Endothelial cell of umbilical vein (primary cell): ENCODE data around the gene MAP3K19. TPM values are rescaled to one million over a fixed set of nuclear protein-coding genes. Genes with fewer than 3 reads are reported as not detected.
A peak's percentile ranks its signal among the peaks of the same experiment; 100 is the strongest.

Experiments used
- BruUV-seq: library from RNA; stranded (reverse); fragments of 400-500 nt; replicated peaks from 2 replicates; lab custom pipeline; 2021; lab: Mats Ljungman, UMichigan
- CTCF ChIA-PET: fragments of 300-600, 350-600 bp; sonication (Branson Sonifier 250); formaldehyde crosslinking; loops from one replicate; lab custom pipeline; 2021; ENCODE audit warnings: antibody characterized with exemption, inconsistent platforms; lab: Charles Lee
- POLR2A ChIA-PET: fragments of 300-600, 350-600 bp; sonication (Branson Sonifier 250); formaldehyde crosslinking; loops from one replicate; lab custom pipeline; 2021; ENCODE audit warnings: antibody characterized with exemption, inconsistent platforms; lab: Charles Lee
- DNase-seq: peaks from one replicate; pipeline ENCODE4 v3.0.0-alpha.2; 2011; ENCODE audit warnings: low read depth, low spot score
- FAIRE-seq: peaks from 2 replicates; lab custom pipeline; 2011; peaks lifted over from hg19 to GRCh38; lab: Jason Lieb, UNC
- H2AFZ ChIP-seq: 2 replicates; pipeline ENCODE4 v1.6.0; 2012; ENCODE audit warnings: low read depth, low read length, control low read depth, inconsistent platforms
- H3K27ac ChIP-seq: 2 replicates; pipeline ENCODE4 v1.5.1; 2011; ENCODE audit warnings: low read depth, mild to moderate bottlenecking, control low read depth, low read length, moderate library complexity; ENCODE audit not compliant: insufficient read depth
- H3K27me3 ChIP-seq, 2 experiments: 2 replicates each; pipeline versions ENCODE4 v1.6.0 to v1.6.1; 2011; ENCODE audit warnings: low read length in 2 of 2, mixed read lengths in 1 of 2; ENCODE audit not compliant: control insufficient read depth in 2 of 2, insufficient read depth in 2 of 2
- H3K36me3 ChIP-seq, 2 experiments: 2 replicates in 1 of 2; 3 replicates in 1 of 2; pipeline ENCODE4 v1.5.1; 2011; ENCODE audit warnings: low read length in 2 of 2, mild to moderate bottlenecking in 1 of 2, moderate library complexity in 1 of 2; ENCODE audit not compliant: control insufficient read depth in 2 of 2, insufficient read depth in 2 of 2; ENCODE audit errors: extremely low read depth in 1 of 2
- H3K4me1 ChIP-seq: 3 replicates; pipeline ENCODE4 v1.5.1; 2011; ENCODE audit warnings: mild to moderate bottlenecking, low read length; ENCODE audit not compliant: control insufficient read depth, insufficient read depth; ENCODE audit errors: extremely low read depth
- H3K4me2 ChIP-seq: 2 replicates; pipeline ENCODE4 v1.6.1; 2011; ENCODE audit warnings: low read length, control low read depth, mixed read lengths; ENCODE audit not compliant: insufficient read depth
- H3K4me3 ChIP-seq, 3 experiments: fragments of 200-600 bp in 1 of 3; sonication (generic), shearing (Covaris generic) in 1 of 3; replicated peaks in 1 of 3; 2 replicates each; pipeline ENCODE4 v1.5.1; 2011 to 2016; ENCODE audit warnings: control low read depth in 3 of 3, low read length in 3 of 3, mild to moderate bottlenecking in 2 of 3, inconsistent platforms in 1 of 3, low read depth in 1 of 3, moderate library complexity in 1 of 3; ENCODE audit not compliant: insufficient read depth in 1 of 3
- H3K79me2 ChIP-seq: 2 replicates; pipeline ENCODE4 v1.6.0; 2012; ENCODE audit warnings: low read length, inconsistent platforms; ENCODE audit not compliant: control insufficient read depth, insufficient read depth
- H3K9ac ChIP-seq: replicated peaks from 2 replicates; pipeline ENCODE3; 2011; ENCODE audit warnings: low read length, control low read depth; ENCODE audit not compliant: insufficient read depth; ENCODE audit errors: extremely low read depth
- H3K9me1 ChIP-seq: replicated peaks from 3 replicates; pipeline ENCODE4 v1.6.0; 2011; ENCODE audit warnings: mild to moderate bottlenecking, low read length; ENCODE audit not compliant: control insufficient read depth, insufficient read depth; ENCODE audit errors: extremely low read depth
- H3K9me3 ChIP-seq: replicated peaks from 2 replicates; pipeline ENCODE4 v1.5.1; 2012; ENCODE audit warnings: low read length, inconsistent platforms; ENCODE audit not compliant: control insufficient read depth, insufficient read depth
- H4K20me1 ChIP-seq: replicated peaks from 2 replicates; pipeline ENCODE3; 2011; ENCODE audit warnings: mild to moderate bottlenecking, low read length; ENCODE audit not compliant: control insufficient read depth, insufficient read depth; ENCODE audit errors: extremely low read depth
- EZH2 ChIP-seq: IDR thresholded peaks from 2 replicates; pipeline ENCODE4 v1.6.1; 2012; ENCODE audit warnings: borderline replicate concordance, low read depth, mild to moderate bottlenecking, moderate library complexity, low read length, inconsistent platforms; ENCODE audit not compliant: severe bottlenecking
- FOS ChIP-seq: IDR thresholded peaks from 2 replicates; pipeline ENCODE4 v1.6.1; 2011; ENCODE audit warnings: mild to moderate bottlenecking, low read length, moderate library complexity, borderline replicate concordance; ENCODE audit not compliant: insufficient read depth
- GATA2 ChIP-seq: IDR thresholded peaks from 2 replicates; pipeline ENCODE4 v1.7.0; 2011; ENCODE audit warnings: low read depth, mild to moderate bottlenecking, moderate library complexity, mixed read lengths, low read length; ENCODE audit not compliant: insufficient read length, insufficient read depth
- JUN ChIP-seq: IDR thresholded peaks from 2 replicates; pipeline ENCODE4 v1.6.1; 2011; ENCODE audit warnings: borderline replicate concordance, low read depth; ENCODE audit not compliant: insufficient read length, insufficient read depth
- MYC ChIP-seq: IDR thresholded peaks from one replicate; pipeline ENCODE4 v1.6.1; 2011; ENCODE audit warnings: mild to moderate bottlenecking, low read depth, low read length
- POLR2A ChIP-seq: IDR thresholded peaks from 2 replicates; pipeline ENCODE4 v1.6.1; 2012; ENCODE audit warnings: low read depth, mild to moderate bottlenecking, control low read depth, low read length
- POLR2AphosphoS5 ChIP-seq: IDR thresholded peaks from 2 replicates; pipeline ENCODE4 v1.6.1; 2012; ENCODE audit warnings: low read depth, mild to moderate bottlenecking, control low read depth, low read length, moderate library complexity; ENCODE audit not compliant: insufficient read depth
- dilution Hi-C: fragments of 300-500 bp; cut with MboI; formaldehyde crosslinking; loops from one replicate; pipeline ENCODE4 v1.15.0; 2019; ENCODE audit warnings: low sequenced_read_pairs; ENCODE audit not compliant: extremely low pct_ligation_motif_present
- intact Hi-C: fragments of 100-400 bp; cut with micrococcal nuclease; formaldehyde crosslinking; loops from one replicate; pipeline ENCODE4 v1.10.0; 2022
- polyA plus RNA-seq, 4 experiments: library from polyadenylated mRNA; depleted of rRNA in 3 of 4; stranded (reverse) in 3 of 4; unstranded in 1 of 4; fragments of >200 nt; gene quantifications; 2 replicates each; pipeline versions ENCODE4 v1.2.1 to v1.2.3, GENCODE V29; 2011 to 2012; ENCODE audit warnings: missing spikeins in 1 of 4
- total RNA-seq: library from RNA; stranded (reverse); gene quantifications from 2 replicates; pipeline ENCODE4 v1.2.3, GENCODE V29; 2021
- TF ChIP-seq, protein P1 (sequence below), 2 donors: IDR thresholded peaks; 1 replicate in 1 of 2; 2 replicates in 1 of 2; pipeline ENCODE4 v1.5.1; 2011; ENCODE audit warnings: low read length in 2 of 2, mild to moderate bottlenecking in 2 of 2, moderate library complexity in 2 of 2, control low read depth in 1 of 2, inconsistent platforms in 1 of 2, low read depth in 1 of 2; ENCODE audit not compliant: insufficient read depth in 1 of 2; ENCODE audit errors: extremely low read depth in 1 of 2
- TF ChIP-seq, protein P2 (sequence below): IDR thresholded peaks from 2 replicates; pipeline ENCODE4 v1.6.1; 2011; ENCODE audit not compliant: insufficient read depth, insufficient read length

The MAP3K19 gene
- total and polyA plus RNA-seq, 2 donors (not counting 3 experiments of a cell fraction or from before 2014, with no cell fraction given), result not detected

GRCh38 chr2:134976074-134976702 is 71.1 kb downstream of the MAP3K19 start:
- dilution Hi-C loops, result no loop called here
- DNase-seq, result peak; percentile 75
- ChIA-PET CTCF (interaction anchor here (1.2 kb wide), 1 partner anchor 28 kb away, joined by 4 read pairs; no protein-coding TSS in a partner anchor), POLR2A (interaction anchor here (0.6 kb wide), 1 partner anchor 835 kb away, joined by 6 read pairs; no protein-coding TSS in a partner anchor)
- H2AFZ ChIP-seq, result no peak overlapping the region
- no TSS peak for BruUV-seq
- no peak for TF ChIP-seq POLR2A
- TF ChIP-seq MYC, result no peak
- no peak for TF ChIP-seq POLR2AphosphoS5
- TF ChIP-seq EZH2, result no peak
- TF ChIP-seq, protein P1, sequence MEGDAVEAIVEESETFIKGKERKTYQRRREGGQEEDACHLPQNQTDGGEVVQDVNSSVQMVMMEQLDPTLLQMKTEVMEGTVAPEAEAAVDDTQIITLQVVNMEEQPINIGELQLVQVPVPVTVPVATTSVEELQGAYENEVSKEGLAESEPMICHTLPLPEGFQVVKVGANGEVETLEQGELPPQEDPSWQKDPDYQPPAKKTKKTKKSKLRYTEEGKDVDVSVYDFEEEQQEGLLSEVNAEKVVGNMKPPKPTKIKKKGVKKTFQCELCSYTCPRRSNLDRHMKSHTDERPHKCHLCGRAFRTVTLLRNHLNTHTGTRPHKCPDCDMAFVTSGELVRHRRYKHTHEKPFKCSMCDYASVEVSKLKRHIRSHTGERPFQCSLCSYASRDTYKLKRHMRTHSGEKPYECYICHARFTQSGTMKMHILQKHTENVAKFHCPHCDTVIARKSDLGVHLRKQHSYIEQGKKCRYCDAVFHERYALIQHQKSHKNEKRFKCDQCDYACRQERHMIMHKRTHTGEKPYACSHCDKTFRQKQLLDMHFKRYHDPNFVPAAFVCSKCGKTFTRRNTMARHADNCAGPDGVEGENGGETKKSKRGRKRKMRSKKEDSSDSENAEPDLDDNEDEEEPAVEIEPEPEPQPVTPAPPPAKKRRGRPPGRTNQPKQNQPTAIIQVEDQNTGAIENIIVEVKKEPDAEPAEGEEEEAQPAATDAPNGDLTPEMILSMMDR (IDR thresholded peaks at IDR 0.05; ENCODE audit: extremely low read depth in 1 of 2, insufficient read depth in 1 of 2, low read depth in 1 of 2, low read length in 2 of 2), result no peak
- TF ChIP-seq FOS, result no peak
- no peak for TF ChIP-seq JUN
- no peak for TF ChIP-seq GATA2
- TF ChIP-seq, protein P2, sequence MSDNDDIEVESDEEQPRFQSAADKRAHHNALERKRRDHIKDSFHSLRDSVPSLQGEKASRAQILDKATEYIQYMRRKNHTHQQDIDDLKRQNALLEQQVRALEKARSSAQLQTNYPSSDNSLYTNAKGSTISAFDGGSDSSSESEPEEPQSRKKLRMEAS, result no peak
- H3K9me1 ChIP-seq, result no peaks in the 10 kb centered on the region
- peaks cover 3 to 6% of the 10 kb centered on the region in 2 experiments for H3K27me3 ChIP-seq
- H3K4me3 ChIP-seq, result no peak overlapping the region
- H3K4me1 ChIP-seq, result peaks cover 4% of the 10 kb centered on the region
- no peaks in the 10 kb centered on the region for H3K9me3 ChIP-seq
- H3K9ac ChIP-seq, result no peak overlapping the region
- H4K20me1 ChIP-seq, result no peaks in the 10 kb centered on the region
- no peak overlapping the region for H3K27ac ChIP-seq
- no peak overlapping the region for H3K4me2 ChIP-seq
- no peaks in the 10 kb centered on the region for H3K36me3 ChIP-seq
- H3K79me2 ChIP-seq, result no peaks in the 10 kb centered on the region
- FAIRE-seq, result no peak
- intact Hi-C loops, result no loop called here
